ENCODE measurements around the gene UNC13B. TPM values are rescaled to one million over a fixed set of nuclear protein-coding genes. Genes with fewer than 3 reads are reported as not detected.
"Not testable (repeated sequence)": the region's sequence is repeated elsewhere in the genome, so short reads cannot be mapped to it uniquely, and the experiment has no call there.

The UNC13B gene
- total RNA-seq, 2 donors from 2014 or later = 12.9 to 14.6 TPM

- H3K27me3 ChIP-seq = no peaks in the 10 kb centered on the region
- no peak for TF ChIP-seq CTCF (IDR thresholded peaks at IDR 0.05)
- H3K9me3 ChIP-seq = no peaks in the 10 kb centered on the region
- DNase-seq (ENCODE audit: low spot score) = no peak
- H3K27ac ChIP-seq = no peak overlapping the region
- peaks cover 0 to 16% of the 10 kb centered on the region in 2 donors for H3K4me1 ChIP-seq
- H3K36me3 ChIP-seq = no peaks in the 10 kb centered on the region
- no peak overlapping the region for H3K4me3 ChIP-seq
Measured at GRCh38 chr9:35158501-35159280, 3.1 kb upstream of the UNC13B start.

GRCh38 chr9:35162605-35163315 lies 951 bp downstream of the UNC13B start:
- H3K4me3 ChIP-seq = peak overlapping the region; percentile 83 to 86
- no peak for TF ChIP-seq CTCF (IDR thresholded peaks at IDR 0.05)
- DNase-seq (ENCODE audit: low spot score) = no peak
- H3K9me3 ChIP-seq = no peaks in the 10 kb centered on the region
- no peaks in the 10 kb centered on the region for H3K36me3 ChIP-seq
- peak overlapping the region; percentile 93 to 97 for H3K27ac ChIP-seq
- peaks cover 0 to 26% of the 10 kb centered on the region in 2 donors for H3K4me1 ChIP-seq
- no peaks in the 10 kb centered on the region for H3K27me3 ChIP-seq

GRCh38 chr9:35163413-35163812 lies 1.6 kb downstream of the UNC13B start:
- DNase-seq (ENCODE audit: low spot score) = no peak
- H3K9me3 ChIP-seq = no peaks in the 10 kb centered on the region
- H3K4me3 ChIP-seq = peak overlapping the region in 1 of 2 donors; percentile 83
- peaks cover 0 to 26% of the 10 kb centered on the region in 2 donors for H3K4me1 ChIP-seq
- no peaks in the 10 kb centered on the region for H3K36me3 ChIP-seq
- H3K27ac ChIP-seq = peak overlapping the region in 1 of 2 donors; percentile 93
- TF ChIP-seq CTCF (IDR thresholded peaks at IDR 0.05) = no peak
- H3K27me3 ChIP-seq = no peaks in the 10 kb centered on the region

- Histone ChIP-seq H3K36me3 (no peaks in the 10 kb centered on the region), H3K9me3 (no peaks in the 10 kb centered on the region), H3K4me3 (no peak overlapping the region), H3K27me3 (no peaks in the 10 kb centered on the region), H3K4me1 (peaks cover 0 to 26% of the 10 kb centered on the region in 2 donors), H3K27ac (no peak overlapping the region)
- no peak for TF ChIP-seq CTCF (IDR thresholded peaks at IDR 0.05)
- DNase-seq (ENCODE audit: low spot score) = no peak
Measured at GRCh38 chr9:35164711-35165110, 2.9 kb downstream of the UNC13B start.

GRCh38 chr9:35167429-35167828 lies 5.6 kb downstream of the UNC13B start:
- H3K4me3 ChIP-seq; H3K27ac ChIP-seq; H3K9me3 ChIP-seq; DNase-seq (ENCODE audit: low spot score); H3K36me3 ChIP-seq; H3K27me3 ChIP-seq: not testable (repeated sequence)
- peaks cover 0 to 21% of the 10 kb centered on the region in 2 donors for H3K4me1 ChIP-seq

DNA sequence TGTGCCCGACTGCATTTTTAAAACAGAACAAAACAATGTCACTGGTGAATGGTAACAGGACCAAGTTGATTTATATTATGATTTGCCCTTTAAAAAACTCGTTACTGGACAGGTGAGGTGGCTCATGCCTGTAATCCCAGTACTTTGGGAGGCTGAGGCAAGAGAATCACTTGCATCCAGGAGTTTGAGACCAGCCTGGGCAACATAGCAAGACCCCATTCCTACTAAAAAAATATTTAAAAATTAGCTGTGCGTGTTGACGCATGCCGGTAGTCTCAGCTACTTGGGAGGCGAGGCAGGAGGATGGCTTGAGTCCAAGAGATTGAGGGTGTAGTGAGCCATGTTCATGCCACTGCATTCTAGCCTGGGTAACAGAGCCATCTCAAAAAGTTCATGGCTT lies 7.2 kb downstream of the UNC13B start:
- DNase-seq (ENCODE audit: low spot score) = no peak
- no peak for TF ChIP-seq CTCF (IDR thresholded peaks at IDR 0.05)

More for the DNA sequence above, 7.2 kb downstream of the UNC13B start:
- Histone ChIP-seq H3K4me3 (no peak overlapping the region), H3K27ac (no peak overlapping the region), H3K36me3 (no peaks in the 10 kb centered on the region), H3K9me3 (no peaks in the 10 kb centered on the region), H3K27me3 (no peaks in the 10 kb centered on the region), H3K4me1 (peaks cover 0 to 7% of the 10 kb centered on the region in 2 donors)
